MM.1S (cell line): ENCODE measurements around the gene RBFOX2.

Source experiments
- DNase-seq: peaks from one replicate; pipeline ENCODE4 v3.0.0-alpha.2; 2015
- H2AFZ ChIP-seq: fragments of 300-600 bp; sonication (generic); 2 replicates; pipeline ENCODE4 v1.6.0; 2016; ENCODE audit warnings: antibody characterized with exemption, low read length
- H3F3A ChIP-seq: fragments of 300-600 bp; sonication (generic); 2 replicates; pipeline ENCODE4 v1.6.1; 2016; ENCODE audit warnings: mild to moderate bottlenecking, antibody characterized with exemption, low read length, moderate library complexity, mixed read lengths; ENCODE audit not compliant: insufficient read depth
- H3K27ac ChIP-seq: fragments of 300-600 bp; sonication (generic); 2 replicates; pipeline ENCODE4 v1.5.1; 2016; ENCODE audit warnings: mild to moderate bottlenecking, low read length
- H3K27me3 ChIP-seq: fragments of 300-600 bp; sonication (generic); replicated peaks from 2 replicates; pipeline ENCODE4 v1.6.0; 2016; ENCODE audit warnings: low read length; ENCODE audit not compliant: insufficient read depth
- H3K36me3 ChIP-seq: fragments of 300-600 bp; sonication (generic); replicated peaks from 2 replicates; pipeline ENCODE4 v1.6.1; 2016; ENCODE audit warnings: mild to moderate bottlenecking, low read length, mixed read lengths; ENCODE audit not compliant: insufficient read depth
- H3K4me1 ChIP-seq: fragments of 300-600 bp; sonication (generic); 2 replicates; pipeline ENCODE4 v1.6.1; 2016; ENCODE audit warnings: low read length, mixed read lengths
- H3K4me2 ChIP-seq: fragments of 300-600 bp; sonication (generic); 2 replicates; pipeline ENCODE4 v1.6.0; 2016; ENCODE audit warnings: low read depth, low read length
- H3K4me3 ChIP-seq: fragments of 300-600 bp; sonication (generic); 2 replicates; pipeline ENCODE4 v1.5.1; 2016; ENCODE audit warnings: low read length, mixed read lengths
- H3K79me2 ChIP-seq: fragments of 300-600 bp; sonication (generic); 2 replicates; pipeline ENCODE4 v1.6.1; 2016; ENCODE audit warnings: mixed run types, low read length, mixed read lengths
- H3K9ac ChIP-seq: fragments of 300-600 bp; sonication (generic); 2 replicates; pipeline ENCODE4 v1.6.1; 2016; ENCODE audit warnings: low read length, mixed read lengths
- H3K9me2 ChIP-seq: fragments of 300-600 bp; sonication (generic); replicated peaks from 2 replicates; pipeline ENCODE4 v1.6.1; 2016; ENCODE audit warnings: mild to moderate bottlenecking, low read length, mixed read lengths; ENCODE audit not compliant: insufficient read depth
- H3K9me3 ChIP-seq: fragments of 300-600 bp; sonication (generic); replicated peaks from 2 replicates; pipeline ENCODE4 v1.6.1; 2016; ENCODE audit warnings: mild to moderate bottlenecking, low read length, mixed read lengths; ENCODE audit not compliant: insufficient read depth
- H4K20me1 ChIP-seq: fragments of 300-600 bp; sonication (generic); 2 replicates; pipeline ENCODE4 v1.6.1; 2016; ENCODE audit warnings: mild to moderate bottlenecking, low read length, moderate library complexity, mixed read lengths; ENCODE audit not compliant: insufficient read depth
- CTCF ChIP-seq: fragments of 300-600 bp; sonication (generic); IDR thresholded peaks from 2 replicates; pipeline ENCODE4 v1.5.1; 2016; ENCODE audit warnings: antibody characterized with exemption, low read length, mixed read lengths
- EZH2 ChIP-seq: fragments of 300-600 bp; sonication (generic); optimal IDR thresholded peaks from 2 replicates; pipeline ENCODE3; 2017; ENCODE audit warnings: low read depth, mild to moderate bottlenecking, antibody characterized with exemption, low read length, mixed read lengths
- EZH2phosphoT487 ChIP-seq: fragments of 300-600 bp; sonication (generic); IDR thresholded peaks from 2 replicates; pipeline ENCODE4 v1.6.1; 2018; ENCODE audit warnings: antibody characterized with exemption, low read length

The RBFOX2 gene

GRCh38 chr22:35742342-35743100 lies 286.1 kb downstream of the RBFOX2 start:
- no peaks in the 10 kb centered on the region for H3K4me1 ChIP-seq
- no peak overlapping the region for H3K27ac ChIP-seq
- no peaks in the 10 kb centered on the region for H3K79me2 ChIP-seq
- H3K36me3 ChIP-seq = no peaks in the 10 kb centered on the region
- H3K4me3 ChIP-seq = no peak overlapping the region
- no peak for TF ChIP-seq CTCF
- TF ChIP-seq EZH2 = no peak
- TF ChIP-seq EZH2phosphoT487 = no peak
- no peak for DNase-seq
- H2AFZ ChIP-seq = no peak overlapping the region
- no peaks in the 10 kb centered on the region for H3K27me3 ChIP-seq
- H4K20me1 ChIP-seq = no peaks in the 10 kb centered on the region
- H3K4me2 ChIP-seq = no peak overlapping the region
- H3K9me2 ChIP-seq = no peaks in the 10 kb centered on the region
- no peaks in the 10 kb centered on the region for H3K9me3 ChIP-seq
- H3K9ac ChIP-seq = no peak overlapping the region
- no peaks in the 10 kb centered on the region for H3F3A ChIP-seq

GRCh38 chr22:35740616-35741015 lies 288.0 kb downstream of the RBFOX2 start:
- no peaks in the 10 kb centered on the region for H3K36me3 ChIP-seq
- TF ChIP-seq EZH2phosphoT487 (no peak), CTCF (no peak), EZH2 (no peak)
- H3K9me2 ChIP-seq = no peaks in the 10 kb centered on the region
- no peak overlapping the region for H3K4me3 ChIP-seq
- no peaks in the 10 kb centered on the region for H3K4me1 ChIP-seq
- no peak overlapping the region for H3K27ac ChIP-seq
- no peak for DNase-seq
- no peaks in the 10 kb centered on the region for H3F3A ChIP-seq
- no peaks in the 10 kb centered on the region for H3K27me3 ChIP-seq
- no peaks in the 10 kb centered on the region for H3K9me3 ChIP-seq
- no peak overlapping the region for H3K4me2 ChIP-seq
- H4K20me1 ChIP-seq = no peaks in the 10 kb centered on the region
- H3K9ac ChIP-seq = no peak overlapping the region
- no peaks in the 10 kb centered on the region for H3K79me2 ChIP-seq
- H2AFZ ChIP-seq = no peak overlapping the region

GRCh38 chr22:35739931-35740380 lies 288.7 kb downstream of the RBFOX2 start:
- Histone ChIP-seq H3K4me2 (no peak overlapping the region), H3K9ac (no peak overlapping the region), H2AFZ (no peak overlapping the region), H3K9me2 (no peaks in the 10 kb centered on the region), H3F3A (no peaks in the 10 kb centered on the region), H4K20me1 (no peaks in the 10 kb centered on the region), H3K4me1 (no peaks in the 10 kb centered on the region), H3K36me3 (no peaks in the 10 kb centered on the region), H3K79me2 (no peaks in the 10 kb centered on the region), H3K27me3 (no peaks in the 10 kb centered on the region), H3K9me3 (no peaks in the 10 kb centered on the region), H3K27ac (no peak overlapping the region), H3K4me3 (no peak overlapping the region)
- no peak for DNase-seq
- TF ChIP-seq EZH2 (no peak), CTCF (no peak), EZH2phosphoT487 (no peak)
